Activated CD4-positive, alpha-beta memory T cell treated with anti-CD3 and anti-CD28 coated beads for 36 hours (primary cell): ENCODE measurements around the gene EYS. TPM values are rescaled to one million over a fixed set of nuclear protein-coding genes. Genes with fewer than 3 reads are reported as not detected.
"Not testable (repeated sequence)": the region's sequence is repeated elsewhere in the genome, so short reads cannot be mapped to it uniquely, and the experiment has no call there.

Experiments used
- CTCF ChIA-PET: fragments of 350-600 bp; sonication (Branson Sonifier 250); formaldehyde crosslinking; loops from one replicate; lab custom pipeline; 2021; ENCODE audit warnings: antibody characterized with exemption, inconsistent platforms; lab: Charles Lee
- POLR2A ChIA-PET: fragments of 350-600 bp; sonication (Branson Sonifier 250); formaldehyde crosslinking; loops from one replicate; lab custom pipeline; 2021; ENCODE audit warnings: antibody characterized with exemption; lab: Charles Lee
- DNase-seq: peaks from one replicate; pipeline ENCODE4 v3.0.0-alpha.2; 2020
- H3K27ac Mint-ChIP-seq: one replicate; pipeline ENCODE4 v1.8.0; 2021; ENCODE audit warnings: mixed read lengths
- H3K27me3 Mint-ChIP-seq: one replicate; pipeline ENCODE4 v1.8.0; 2021; ENCODE audit warnings: mixed read lengths
- H3K36me3 Mint-ChIP-seq: one replicate; pipeline ENCODE4 v1.8.0; 2021; ENCODE audit warnings: mixed read lengths
- H3K4me1 Mint-ChIP-seq: one replicate; pipeline ENCODE4 v1.8.0; 2021; ENCODE audit warnings: low read depth, mixed read lengths
- H3K4me3 Mint-ChIP-seq: one replicate; pipeline ENCODE4 v1.8.0; 2021; ENCODE audit warnings: mild to moderate bottlenecking, mixed read lengths
- H3K9me3 Mint-ChIP-seq: one replicate; pipeline ENCODE4 v1.8.0; 2021; ENCODE audit warnings: mixed read lengths
- intact Hi-C: fragments of 100-400 bp; cut with micrococcal nuclease; formaldehyde crosslinking; loops from one replicate; pipeline ENCODE4 v1.15.1; 2023
- total RNA-seq, 2 experiments: library from RNA; stranded (reverse); gene quantifications; one replicate each; pipeline ENCODE4 v1.2.3, GENCODE V29; 2021

EYS gene
- total RNA-seq, 2 experiments from 2014 or later: not detected

GRCh38 chr6:63750400-63750799 is 1956.6 kb downstream of the EYS start:
- ChIA-PET POLR2A (no interaction called here), CTCF (interaction anchor here (0.7 to 1.1 kb wide), 2 partner anchors 21 to 152 kb away, joined by 3 read pairs; no protein-coding TSS in a partner anchor)
- peaks cover 7% of the 10 kb centered on the region for H3K36me3 Mint-ChIP-seq
- H3K4me3 Mint-ChIP-seq: no peak overlapping the region
- no peak overlapping the region for H3K27ac Mint-ChIP-seq
- H3K9me3 Mint-ChIP-seq: peaks cover 9% of the 10 kb centered on the region
- H3K27me3 Mint-ChIP-seq: no peaks in the 10 kb centered on the region
- DNase-seq: no peak
- intact Hi-C loops: no loop called here
- no peaks in the 10 kb centered on the region for H3K4me1 Mint-ChIP-seq

GRCh38 chr6:63745784-63746183 is 1961.2 kb downstream of the EYS start:
- Mint-ChIP-seq H3K27ac (no peak overlapping the region), H3K9me3 (peaks cover 2% of the 10 kb centered on the region), H3K4me1 (no peaks in the 10 kb centered on the region), H3K4me3 (no peak overlapping the region), H3K27me3 (peaks cover 1% of the 10 kb centered on the region), H3K36me3 (no peaks in the 10 kb centered on the region)
- intact Hi-C loops: no loop called here
- CTCF ChIA-PET: no interaction called here
- POLR2A ChIA-PET: no interaction called here
- no peak for DNase-seq

GRCh38 chr6:63744810-63745209 is 1962.2 kb downstream of the EYS start:
- Mint-ChIP-seq H3K27me3 (peaks cover 1% of the 10 kb centered on the region), H3K36me3 (no peaks in the 10 kb centered on the region), H3K4me3 (no peak overlapping the region), H3K27ac (no peak overlapping the region), H3K4me1 (no peaks in the 10 kb centered on the region), H3K9me3 (peaks cover 5% of the 10 kb centered on the region)
- intact Hi-C loops: no loop called here
- CTCF ChIA-PET: no interaction called here
- DNase-seq: no peak
- POLR2A ChIA-PET: interaction anchor here (0.6 kb wide), 1 partner anchor 13 kb away, joined by 3 read pairs; no protein-coding TSS in a partner anchor

- Mint-ChIP-seq H3K36me3 (no peaks in the 10 kb centered on the region), H3K4me3 (no peak overlapping the region), H3K27ac (no peak overlapping the region), H3K27me3 (peaks cover 1% of the 10 kb centered on the region), H3K4me1 (no peaks in the 10 kb centered on the region), H3K9me3 (peaks cover 7% of the 10 kb centered on the region)
- no peak for DNase-seq
- POLR2A ChIA-PET: no interaction called here
- CTCF ChIA-PET: interaction anchor here (0.6 kb wide), 1 partner anchor 14 kb away, joined by 3 read pairs; no protein-coding TSS in a partner anchor
- intact Hi-C loops: no loop called here
Measured at GRCh38 chr6:63743691-63744090, 1963.3 kb downstream of the EYS start.

DNA sequence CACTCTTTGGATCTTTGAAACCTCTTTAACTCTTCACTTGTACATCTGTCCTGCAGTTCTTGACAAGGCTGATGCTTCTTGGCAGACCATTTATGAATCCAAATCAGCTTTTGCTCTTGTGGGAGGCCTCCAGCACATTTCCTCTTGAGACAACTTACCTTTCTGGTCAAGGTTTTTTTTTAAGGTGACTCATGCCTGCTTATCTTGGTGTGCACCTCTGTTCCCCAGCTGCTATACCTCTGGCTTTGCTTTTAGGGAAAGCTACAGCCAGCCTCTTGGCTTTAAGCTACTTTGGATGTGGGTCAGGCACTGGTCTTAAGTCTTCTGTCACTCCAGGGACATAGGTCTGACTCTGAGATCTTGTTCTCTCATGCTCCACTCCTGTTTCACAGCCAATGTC is 1965.0 kb downstream of the EYS start:
- ChIA-PET POLR2A (no interaction called here), CTCF (interaction anchor here (1.1 kb wide), 1 partner anchor 22 kb away, joined by 3 read pairs; no protein-coding TSS in a partner anchor)
- H3K36me3 Mint-ChIP-seq: no peaks in the 10 kb centered on the region

GRCh38 chr6:63740709-63741108 is 1966.3 kb downstream of the EYS start:
- CTCF ChIA-PET: interaction anchor here (1.1 kb wide), 2 partner anchors 24 to 142 kb away, joined by 3 read pairs; no protein-coding TSS in a partner anchor
- POLR2A ChIA-PET: no interaction called here
- Mint-ChIP-seq H3K27ac (no peak overlapping the region), H3K4me3 (no peak overlapping the region), H3K27me3 (peaks cover 1% of the 10 kb centered on the region), H3K36me3 (no peaks in the 10 kb centered on the region), H3K4me1 (no peaks in the 10 kb centered on the region), H3K9me3 (peaks cover 7% of the 10 kb centered on the region)
- intact Hi-C loops: no loop called here
- DNase-seq: no peak

More for the DNA sequence above, 1965.0 kb downstream of the EYS start:
- no peak for DNase-seq
- Mint-ChIP-seq H3K4me3 (no peak overlapping the region), H3K9me3 (peaks cover 5% of the 10 kb centered on the region), H3K4me1 (no peaks in the 10 kb centered on the region), H3K27ac (no peak overlapping the region), H3K27me3 (peaks cover 1% of the 10 kb centered on the region)
- intact Hi-C loops: no loop called here

- DNase-seq: no peak
- Mint-ChIP-seq H3K36me3 (peaks cover 2% of the 10 kb centered on the region), H3K9me3 (peaks cover 13% of the 10 kb centered on the region), H3K27me3 (no peaks in the 10 kb centered on the region), H3K4me1 (no peaks in the 10 kb centered on the region), H3K4me3 (no peak overlapping the region), H3K27ac (no peak overlapping the region)
- intact Hi-C loops: no loop called here
- POLR2A ChIA-PET: no interaction called here
- CTCF ChIA-PET: no interaction called here
Measured at GRCh38 chr6:63739094-63739687, 1967.8 kb downstream of the EYS start.

DNA sequence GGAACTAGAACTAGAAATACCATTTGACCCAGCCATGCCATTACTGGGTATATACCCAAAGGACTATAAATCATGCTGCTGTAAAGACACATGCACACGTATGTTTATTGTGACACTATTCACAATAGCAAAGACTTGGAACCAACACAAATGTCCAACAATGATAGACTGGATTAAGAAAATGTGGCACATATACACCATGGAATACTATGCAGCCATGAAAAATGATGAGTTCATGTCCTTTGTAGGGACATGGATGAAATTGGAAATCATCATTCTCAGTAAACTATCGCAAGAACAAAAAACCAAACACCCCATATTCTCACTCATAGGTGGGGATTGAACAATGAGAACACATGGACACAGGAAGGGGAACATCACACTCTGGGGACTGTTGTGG is 1968.8 kb downstream of the EYS start:
- H3K4me1 Mint-ChIP-seq, intact Hi-C loops, CTCF ChIA-PET, POLR2A ChIA-PET, H3K4me3 Mint-ChIP-seq, H3K27me3 Mint-ChIP-seq, DNase-seq, H3K27ac Mint-ChIP-seq, H3K36me3 Mint-ChIP-seq: not testable (repeated sequence)
- peaks cover 13% of the 10 kb centered on the region for H3K9me3 Mint-ChIP-seq

- POLR2A ChIA-PET: no interaction called here
- peaks cover 4% of the 10 kb centered on the region for H3K36me3 Mint-ChIP-seq
- H3K27ac Mint-ChIP-seq: no peak overlapping the region
- CTCF ChIA-PET: interaction anchor here (0.6 kb wide), 1 partner anchor 161 kb away, joined by 3 read pairs; no protein-coding TSS in a partner anchor
- no peaks in the 10 kb centered on the region for H3K4me1 Mint-ChIP-seq
- peaks cover 11% of the 10 kb centered on the region for H3K9me3 Mint-ChIP-seq
- intact Hi-C loops: no loop called here
- no peaks in the 10 kb centered on the region for H3K27me3 Mint-ChIP-seq
- H3K4me3 Mint-ChIP-seq: no peak overlapping the region
- DNase-seq: no peak
Measured at GRCh38 chr6:63734923-63735322, 1972.1 kb downstream of the EYS start.

DNA sequence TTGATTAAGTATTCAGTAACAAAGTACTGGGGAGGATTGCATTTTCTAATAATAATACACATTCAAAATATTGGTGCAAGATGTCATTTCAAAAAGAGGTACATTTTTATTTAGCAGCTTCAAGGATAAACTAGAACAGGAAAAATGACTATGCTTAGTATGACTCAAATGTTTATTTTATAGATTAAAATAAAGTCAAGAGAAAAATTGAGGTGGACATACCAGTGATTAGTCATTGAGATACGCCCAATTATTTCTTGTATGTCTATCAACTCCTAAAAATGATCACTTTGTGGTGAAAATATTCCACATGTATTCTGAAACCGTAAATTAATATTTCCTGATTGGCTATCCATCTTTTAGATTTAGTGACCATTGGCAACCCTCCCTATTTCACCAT is 1974.7 kb downstream of the EYS start:
- intact Hi-C loops: no loop called here
- Mint-ChIP-seq H3K27ac (no peak overlapping the region), H3K27me3 (no peaks in the 10 kb centered on the region), H3K4me1 (no peaks in the 10 kb centered on the region), H3K9me3 (peaks cover 8% of the 10 kb centered on the region), H3K36me3 (peaks cover 4% of the 10 kb centered on the region), H3K4me3 (no peak overlapping the region)
- ChIA-PET POLR2A (interaction anchor here (0.7 kb wide), 1 partner anchor 12 kb away, joined by 3 read pairs; no protein-coding TSS in a partner anchor), CTCF (interaction anchor here (1.0 to 1.1 kb wide), 2 partner anchors 32 to 134 kb away, joined by 3 to 4 read pairs; no protein-coding TSS in a partner anchor)
- DNase-seq: no peak

DNA sequence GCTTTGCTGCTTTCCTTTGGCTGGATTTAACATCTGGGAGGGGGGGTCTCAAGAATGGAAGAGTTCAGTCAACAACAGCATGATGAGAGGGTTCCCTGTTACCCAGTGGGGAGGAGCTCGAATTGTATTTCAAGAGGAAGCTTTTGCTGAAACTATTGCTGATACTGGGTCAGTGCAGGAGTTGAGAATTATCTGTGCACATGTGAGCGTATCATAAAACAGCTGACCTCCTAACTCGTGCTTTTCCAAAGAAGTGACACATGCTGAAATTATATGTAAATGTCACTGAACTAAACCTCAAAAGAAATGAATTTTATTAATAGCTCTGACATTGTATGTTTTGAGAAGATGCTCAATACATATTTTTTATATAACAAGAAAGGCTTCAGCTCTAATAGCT is 1975.1 kb downstream of the EYS start:
- DNase-seq: no peak
- H3K4me3 Mint-ChIP-seq: no peak overlapping the region
- ChIA-PET POLR2A (interaction anchor here (0.7 kb wide), 1 partner anchor 13 kb away, joined by 3 read pairs; no protein-coding TSS in a partner anchor), CTCF (interaction anchor here (1.0 to 1.1 kb wide), 2 partner anchors 32 to 133 kb away, joined by 3 to 4 read pairs; no protein-coding TSS in a partner anchor)
- no peak overlapping the region for H3K27ac Mint-ChIP-seq
- intact Hi-C loops: no loop called here
- peaks cover 8% of the 10 kb centered on the region for H3K9me3 Mint-ChIP-seq
- no peaks in the 10 kb centered on the region for H3K27me3 Mint-ChIP-seq
- peaks cover 4% of the 10 kb centered on the region for H3K36me3 Mint-ChIP-seq
- H3K4me1 Mint-ChIP-seq: no peaks in the 10 kb centered on the region

DNA sequence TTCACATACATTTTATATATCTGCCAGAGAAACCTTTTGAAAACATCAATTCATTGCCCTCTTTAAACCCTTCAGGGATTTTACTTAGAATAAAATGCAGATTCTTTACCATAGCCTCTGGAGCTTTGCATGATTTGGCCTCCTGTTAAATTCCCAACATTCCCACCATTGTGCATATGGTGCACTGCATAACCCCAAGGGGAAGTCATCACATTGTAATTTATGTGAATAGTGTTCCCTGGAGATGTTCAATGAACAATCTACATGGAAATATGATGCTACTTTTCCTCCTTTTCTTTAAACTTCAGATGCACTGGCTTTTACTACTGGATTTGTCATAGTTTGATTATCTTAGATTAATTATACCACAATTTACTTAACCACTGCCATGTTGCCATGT is 1976.7 kb downstream of the EYS start:
- Mint-ChIP-seq H3K27ac (no peak overlapping the region), H3K36me3 (peaks cover 4% of the 10 kb centered on the region), H3K9me3 (peaks cover 2% of the 10 kb centered on the region), H3K4me3 (no peak overlapping the region), H3K27me3 (no peaks in the 10 kb centered on the region), H3K4me1 (no peaks in the 10 kb centered on the region)
- intact Hi-C loops: no loop called here
- ChIA-PET POLR2A (no interaction called here), CTCF (no interaction called here)
- DNase-seq: no peak

GRCh38 chr6:63724721-63725120 is 1982.3 kb downstream of the EYS start:
- CTCF ChIA-PET: no interaction called here
- POLR2A ChIA-PET: no interaction called here
- DNase-seq: no peak
- intact Hi-C loops: no loop called here
- Mint-ChIP-seq H3K4me1 (no peaks in the 10 kb centered on the region), H3K27me3 (no peaks in the 10 kb centered on the region), H3K36me3 (no peaks in the 10 kb centered on the region), H3K4me3 (no peak overlapping the region), H3K9me3 (no peaks in the 10 kb centered on the region), H3K27ac (no peak overlapping the region)
